HCT116 (cell line): ENCODE measurements around the gene TMEM164. TPM values are rescaled to one million over a fixed set of nuclear protein-coding genes. Genes with fewer than 3 reads are reported as not detected.

Experiments used
- ATAC-seq: fragments of 200-7000 bp; cut with Tn5 transposase; 2 replicates; pipeline ENCODE4 v1.9.1; 2020; ENCODE audit warnings: mild to moderate bottlenecking, moderate library complexity
- BruUV-seq: library from RNA; stranded (reverse); fragments of 400-500 nt; replicated peaks from 2 replicates; lab custom pipeline; 2021; lab: Mats Ljungman, UMichigan
- CTCF ChIA-PET: fragments of 300-600 bp; sonication (Branson Sonifier 250); formaldehyde crosslinking; loops from one replicate; lab custom pipeline; 2021; ENCODE audit warnings: antibody characterized with exemption; lab: Charles Lee
- POLR2A ChIA-PET: fragments of 300-600, 350-600 bp; sonication (Branson Sonifier 250); formaldehyde crosslinking; loops from one replicate; lab custom pipeline; 2021; ENCODE audit warnings: antibody characterized with exemption; lab: Charles Lee
- RAD21 ChIA-PET, 2 experiments: fragments of 300-600 bp; sonication (Branson Sonifier 250); formaldehyde crosslinking; loops; one replicate each; lab custom pipeline; 2023; ENCODE audit warnings: low total read pairs in 2 of 2; ENCODE audit not compliant: uncharacterized antibody in 2 of 2, unreplicated experiment in 2 of 2, low non-redundant PET in 1 of 2; lab: Charles Lee
- DNase-seq: peaks from one replicate; pipeline ENCODE4 v3.0.0-alpha.2; 2010; ENCODE audit warnings: low read depth, low spot score
- H2AFZ ChIP-seq: fragments of 200-600 bp; shearing (Covaris generic), sonication (generic); 2 replicates; pipeline ENCODE4 v1.6.1; 2017; ENCODE audit warnings: low read depth, mixed run types, mixed read lengths, antibody characterized with exemption, low read length; ENCODE audit not compliant: poor library complexity, severe bottlenecking
- H3K27ac ChIP-seq: 2 replicates; pipeline ENCODE4 v1.5.1; 2012; ENCODE audit warnings: low read depth, low read length
- H3K27me3 ChIP-seq: fragments of 200-600 bp; sonication (generic); 2 replicates; pipeline ENCODE4 v1.6.1; 2016; ENCODE audit warnings: mixed run types, low read length, mixed read lengths; ENCODE audit not compliant: insufficient read depth
- H3K36me3 ChIP-seq, 2 experiments: fragments of 200-500 bp in 1 of 2; fragments of 200-600 bp in 1 of 2; sonication (Bioruptor generic) in 1 of 2; sonication (generic) in 1 of 2; 2 replicates each; pipeline versions ENCODE4 v1.5.1 to v1.6.1; 2014 to 2016; ENCODE audit warnings: low read length in 2 of 2, inconsistent platforms in 1 of 2, mixed read lengths in 1 of 2, mixed run types in 1 of 2; ENCODE audit not compliant: insufficient read depth in 2 of 2, control insufficient read depth in 1 of 2
- H3K4me1 ChIP-seq, 2 experiments: fragments of 200-600 bp in 1 of 2; sonication (generic) in 1 of 2; 2 replicates each; pipeline versions ENCODE4 v1.5.1 to v1.6.1; 2012 to 2017; ENCODE audit warnings: low read length in 2 of 2, inconsistent platforms in 1 of 2, mild to moderate bottlenecking in 1 of 2, mixed read lengths in 1 of 2, mixed run types in 1 of 2, moderate library complexity in 1 of 2; ENCODE audit not compliant: insufficient read depth in 2 of 2, control insufficient read depth in 1 of 2
- H3K4me2 ChIP-seq: fragments of 200-600 bp; sonication (generic); 2 replicates; pipeline ENCODE4 v1.6.1; 2017; ENCODE audit warnings: mixed run types, low read length, mixed read lengths
- H3K4me3 ChIP-seq, 2 experiments: fragments of 200-600 bp in 1 of 2; sonication (generic) in 1 of 2; replicated peaks in 1 of 2; 2 replicates each; pipeline ENCODE4 v1.5.1; 2011 to 2016; ENCODE audit warnings: low read length in 2 of 2, control low read depth in 1 of 2, low read depth in 1 of 2, mild to moderate bottlenecking in 1 of 2, mixed read lengths in 1 of 2, mixed run types in 1 of 2
- H3K79me2 ChIP-seq: fragments of 200-600 bp; sonication (generic); 2 replicates; pipeline ENCODE4 v1.6.1; 2017; ENCODE audit warnings: mild to moderate bottlenecking, mixed run types, low read length, moderate library complexity, mixed read lengths; ENCODE audit not compliant: insufficient read depth
- H3K9ac ChIP-seq: fragments of 200-600 bp; sonication (generic); 2 replicates; pipeline ENCODE4 v1.6.1; 2016; ENCODE audit warnings: low read length, mixed read lengths
- H3K9me2 ChIP-seq: fragments of 200-600 bp; sonication (generic), shearing (Covaris generic); 2 replicates; pipeline ENCODE4 v1.6.1; 2017; ENCODE audit warnings: mixed run types, mild to moderate bottlenecking, moderate library complexity; ENCODE audit not compliant: insufficient read depth
- H3K9me3 ChIP-seq, 2 experiments: fragments of 200-500 bp in 1 of 2; fragments of 200-600 bp in 1 of 2; sonication (Bioruptor generic) in 1 of 2; sonication (generic) in 1 of 2; 2 replicates each; pipeline ENCODE4 v1.6.1; 2014 to 2017; ENCODE audit warnings: low read length in 2 of 2, mixed read lengths in 2 of 2, inconsistent platforms in 1 of 2, low read depth in 1 of 2, mild to moderate bottlenecking in 1 of 2, mixed run types in 1 of 2, moderate library complexity in 1 of 2; ENCODE audit not compliant: control insufficient read depth in 1 of 2, insufficient read depth in 1 of 2
- H4K20me1 ChIP-seq: fragments of 200-600 bp; sonication (generic), shearing (Covaris generic); 2 replicates; pipeline ENCODE4 v1.6.1; 2017; ENCODE audit warnings: mixed run types, mild to moderate bottlenecking, moderate library complexity; ENCODE audit not compliant: insufficient read depth
- ATF3 ChIP-seq: IDR thresholded peaks from 2 replicates; pipeline ENCODE4 v1.6.1; 2012
- CTCF ChIP-seq, 3 experiments: fragments of 200-600 bp in 1 of 3; sonication (generic) in 1 of 3; IDR thresholded peaks in 2 of 3; conservative IDR thresholded peaks in 1 of 3; 2 replicates each; pipeline ENCODE4 v1.5.1; 2012 to 2017; ENCODE audit warnings: low read depth in 2 of 3, low read length in 2 of 3, antibody characterized with exemption in 1 of 3, borderline replicate concordance in 1 of 3, control low read depth in 1 of 3, mild to moderate bottlenecking in 1 of 3, mixed read lengths in 1 of 3, mixed run types in 1 of 3, moderate library complexity in 1 of 3; ENCODE audit not compliant: insufficient read depth in 1 of 3
- POLR2AphosphoS5 ChIP-seq: IDR thresholded peaks from 2 replicates; pipeline ENCODE4 v1.6.1; 2011; ENCODE audit warnings: mild to moderate bottlenecking, low read depth, low read length, moderate library complexity
- RAD21 ChIP-seq: IDR thresholded peaks from 2 replicates; pipeline ENCODE4 v1.6.1; 2012; ENCODE audit warnings: low read depth, mild to moderate bottlenecking
- ZBTB33 ChIP-seq: IDR thresholded peaks from 2 replicates; pipeline ENCODE4 v1.6.1; 2011; ENCODE audit warnings: mild to moderate bottlenecking, low read length, moderate library complexity; ENCODE audit not compliant: insufficient replicate concordance; ENCODE audit errors: extremely low read depth
- intact Hi-C: fragments of 100-400 bp; cut with micrococcal nuclease; formaldehyde crosslinking; loops from 2 replicates; pipeline ENCODE4 v1.10.0; 2022
- total RNA-seq: library from RNA; stranded (reverse); gene quantifications from one replicate; pipeline ENCODE4 v1.2.1, GENCODE V29; 2021; ENCODE audit not compliant: unreplicated experiment

Gene TMEM164
- total RNA-seq, 1 experiment from 2014 or later, result 18.7 TPM

- TF ChIP-seq ATF3 (no peak), POLR2AphosphoS5 (no peak), ZBTB33 (no peak), RAD21 (no peak), CTCF (IDR thresholded peaks at IDR 0.05 in 2 of 3, conservative IDR thresholded peaks at IDR 0.05 in 1 of 3; ENCODE audit: borderline replicate concordance in 1 of 3, insufficient read depth in 1 of 3, low read depth in 2 of 3, low read length in 2 of 3) (no peak)
- Histone ChIP-seq H2AFZ (no peak overlapping the region), H3K36me3 (no peaks in the 10 kb centered on the region), H3K4me3 (no peak overlapping the region), H3K9me2 (no peaks in the 10 kb centered on the region), H3K79me2 (no peaks in the 10 kb centered on the region), H4K20me1 (no peaks in the 10 kb centered on the region), H3K4me2 (no peak overlapping the region), H3K27ac (no peak overlapping the region), H3K9ac (no peak overlapping the region), H3K27me3 (no peaks in the 10 kb centered on the region), H3K9me3 (no peaks in the 10 kb centered on the region), H3K4me1 (no peaks in the 10 kb centered on the region)
- DNase-seq, result no peak
- intact Hi-C loops, result no loop called here
- no TSS peak for BruUV-seq
- CTCF ChIA-PET, result no interaction called here
- POLR2A ChIA-PET, result no interaction called here
- RAD21 ChIA-PET, result no interaction called here
- no peak for ATAC-seq
These were observed 129.7 kb downstream of the TMEM164 start for GRCh38 chrX:110132450-110133114.
